ENCODE measurements around the gene EWSR1.

The EWSR1 gene

GRCh38 chr22:29306175-29306834 is 38.2 kb downstream of the EWSR1 start, which contains the start of gene GAS2L1:
GAS2L1 (plus strand) TSS chr22:29306650; CDS start chr22:29308106, 1,456 bp downstream.
- DNase-seq (ENCODE audit: low spot score), result peak; percentile 94

- DNase-seq (ENCODE audit: low spot score), result peak; percentile 94
These were observed 38.9 kb downstream of the EWSR1 start for GRCh38 chr22:29306835-29307595.

DNA sequence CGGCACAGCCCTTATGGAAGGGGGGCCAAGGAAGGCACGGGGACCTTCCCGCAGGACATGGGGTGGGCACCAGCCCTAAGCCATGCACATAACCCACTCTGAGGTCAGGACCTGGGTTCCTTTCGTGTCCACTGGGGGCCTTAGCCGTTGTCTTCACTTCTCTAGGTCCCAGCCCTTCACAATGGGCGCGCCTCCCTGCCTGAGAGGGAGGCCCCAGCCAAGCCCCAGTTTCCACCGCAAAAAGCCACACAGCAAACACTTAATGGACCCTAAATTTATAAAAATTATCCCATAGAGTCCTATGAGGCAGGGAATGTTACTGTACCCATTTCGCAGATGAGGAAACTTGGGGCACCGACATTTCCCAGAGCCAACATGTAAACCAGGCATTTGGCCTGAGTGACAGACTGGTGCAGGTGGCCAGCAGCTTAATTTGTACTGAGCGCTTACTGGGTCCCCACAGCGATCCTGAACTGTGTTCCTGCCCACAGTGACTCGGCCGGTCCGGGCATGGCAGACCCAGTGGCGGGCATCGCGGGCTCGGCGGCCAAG is 39.6 kb downstream of the EWSR1 start:
- no peak for DNase-seq (ENCODE audit: low spot score)

GRCh38 chr22:29308148-29308790 is 40.2 kb downstream of the EWSR1 start:
- DNase-seq (ENCODE audit: low spot score), result peak; percentile 37

DNA sequence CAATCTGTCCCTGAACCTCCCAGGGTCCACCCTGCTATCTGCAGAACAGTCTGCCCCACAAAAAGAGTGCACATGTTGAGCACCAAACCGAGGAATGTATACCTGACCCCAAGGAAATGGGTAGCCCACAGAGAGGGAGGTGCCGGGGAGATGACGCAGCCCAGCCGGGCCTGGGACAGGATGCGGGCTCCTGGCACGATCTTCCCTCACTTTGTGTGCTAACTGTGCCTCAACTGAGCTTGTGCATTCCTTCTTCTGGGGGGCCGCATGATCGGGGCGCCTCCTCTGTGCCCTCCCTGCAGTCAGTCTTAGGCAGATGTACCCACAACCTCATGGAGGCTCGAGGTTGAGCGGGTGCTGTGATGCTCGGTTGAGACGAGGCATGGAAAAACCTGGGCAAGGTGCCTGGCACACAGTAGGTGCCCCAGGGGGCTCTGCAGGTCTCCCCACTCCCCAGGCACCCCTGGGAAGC is 40.8 kb downstream of the EWSR1 start:
- no peak for DNase-seq (ENCODE audit: low spot score)

DNA sequence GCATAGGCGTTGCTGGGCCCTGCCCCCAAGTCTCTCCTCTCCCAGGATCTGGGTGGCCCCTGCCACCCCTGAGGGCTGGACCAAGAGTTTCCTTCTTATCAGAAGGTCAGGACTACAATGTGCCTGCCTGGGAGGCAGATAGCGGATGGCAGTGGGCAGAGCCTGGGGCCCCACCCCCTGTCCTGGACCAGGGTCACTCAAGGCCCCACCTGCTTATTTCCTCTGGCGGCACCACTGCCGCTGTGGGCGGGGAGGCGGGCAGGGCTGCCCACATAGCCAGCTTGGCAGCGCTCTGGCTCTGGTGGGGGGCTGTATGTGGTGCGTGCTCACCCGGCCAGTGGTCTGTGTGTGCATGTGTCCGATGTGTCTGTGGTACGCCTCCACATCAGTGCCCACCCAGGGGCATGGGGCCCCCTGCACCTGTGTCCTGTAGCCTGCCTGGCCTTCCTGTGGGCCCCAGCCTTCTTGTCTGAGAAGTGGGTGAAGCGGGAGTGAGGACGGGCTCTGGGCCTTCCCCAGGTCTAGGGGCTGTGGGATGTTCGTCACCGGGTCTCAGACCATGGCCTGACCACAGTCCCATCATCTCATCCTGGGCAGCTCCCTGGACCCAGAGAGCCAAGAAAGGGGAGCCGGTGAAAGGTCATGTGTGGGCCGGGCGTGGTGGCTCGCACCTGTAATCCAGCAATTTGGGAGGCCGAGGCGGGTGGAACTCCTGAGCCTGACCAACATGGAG is 41.4 kb downstream of the EWSR1 start:
- DNase-seq (ENCODE audit: low spot score), result peak; percentile 37

DNA sequence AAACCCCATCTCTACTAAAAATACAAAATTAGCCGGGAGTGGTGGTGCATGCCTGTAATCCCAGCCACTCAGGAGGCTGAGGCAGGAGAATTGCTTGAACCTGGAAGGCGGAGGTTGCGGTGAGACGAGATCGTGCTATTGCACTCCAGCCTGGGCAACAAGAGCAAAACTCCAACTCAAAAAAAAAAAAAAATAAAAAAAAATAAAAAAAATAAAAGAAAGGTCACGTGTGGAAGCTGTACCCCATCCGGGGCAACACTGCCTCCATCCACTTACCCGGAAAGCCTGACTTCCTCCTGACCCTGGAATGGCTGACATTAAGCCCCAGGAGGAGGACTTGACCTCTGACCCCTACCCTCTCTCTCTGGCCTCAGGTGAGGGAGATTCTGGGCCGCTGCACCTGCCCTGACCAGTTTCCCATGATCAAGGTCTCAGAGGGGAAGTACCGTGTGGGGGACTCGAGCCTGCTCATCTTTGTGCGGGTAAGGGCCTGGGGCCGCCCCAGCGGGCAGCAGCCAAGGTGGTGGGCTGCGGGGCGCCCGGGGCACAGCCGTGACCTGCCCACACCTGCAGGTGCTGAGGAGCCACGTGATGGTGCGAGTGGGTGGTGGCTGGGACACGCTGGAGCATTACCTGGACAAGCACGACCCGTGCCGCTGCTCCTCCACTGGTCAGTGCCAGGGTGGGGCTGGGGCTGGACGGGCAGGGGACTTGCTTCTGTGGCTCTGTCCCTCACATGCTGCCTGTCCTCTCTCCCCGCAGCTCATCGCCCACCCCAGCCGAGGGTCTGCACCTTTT is 42.2 kb downstream of the EWSR1 start:
- no peak for DNase-seq (ENCODE audit: low spot score)

GRCh38 chr22:29310863-29311339 is 42.8 kb downstream of the EWSR1 start:
- peak; percentile 74 for DNase-seq (ENCODE audit: low spot score)

DNA sequence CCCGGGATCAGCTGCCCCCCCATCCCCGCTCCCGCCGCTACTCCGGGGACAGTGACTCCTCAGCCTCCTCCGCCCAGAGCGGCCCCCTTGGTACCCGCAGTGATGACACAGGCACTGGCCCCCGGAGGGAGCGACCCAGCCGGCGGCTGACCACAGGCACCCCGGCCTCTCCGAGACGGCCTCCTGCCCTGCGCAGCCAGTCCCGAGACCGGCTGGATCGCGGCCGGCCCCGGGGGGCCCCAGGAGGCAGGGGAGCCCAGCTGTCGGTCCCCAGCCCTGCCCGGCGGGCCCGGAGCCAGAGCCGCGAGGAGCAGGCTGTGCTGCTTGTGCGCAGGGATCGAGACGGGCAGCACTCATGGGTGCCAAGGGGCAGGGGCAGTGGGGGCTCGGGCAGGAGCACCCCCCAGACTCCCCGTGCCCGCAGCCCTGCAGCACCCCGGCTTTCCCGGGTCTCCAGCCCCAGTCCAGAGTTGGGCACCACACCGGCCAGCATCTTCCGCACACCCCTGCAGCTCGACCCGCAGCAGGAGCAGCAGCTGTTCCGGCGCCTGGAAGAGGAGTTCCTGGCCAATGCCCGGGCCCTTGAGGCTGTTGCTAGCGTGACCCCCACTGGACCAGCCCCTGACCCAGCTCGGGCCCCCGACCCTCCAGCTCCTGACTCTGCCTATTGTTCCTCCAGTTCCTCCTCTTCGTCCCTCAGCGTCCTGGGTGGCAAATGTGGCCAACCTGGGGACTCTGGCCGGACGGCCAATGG is 43.6 kb downstream of the EWSR1 start:
- DNase-seq (ENCODE audit: low spot score), result peak; percentile 36

GRCh38 chr22:29312218-29313125 is 44.4 kb downstream of the EWSR1 start:
- DNase-seq (ENCODE audit: low spot score), result peak; percentile 39

GRCh38 chr22:29313126-29313575 is 45.1 kb downstream of the EWSR1 start:
- peak; percentile 49 for DNase-seq (ENCODE audit: low spot score)

DNA sequence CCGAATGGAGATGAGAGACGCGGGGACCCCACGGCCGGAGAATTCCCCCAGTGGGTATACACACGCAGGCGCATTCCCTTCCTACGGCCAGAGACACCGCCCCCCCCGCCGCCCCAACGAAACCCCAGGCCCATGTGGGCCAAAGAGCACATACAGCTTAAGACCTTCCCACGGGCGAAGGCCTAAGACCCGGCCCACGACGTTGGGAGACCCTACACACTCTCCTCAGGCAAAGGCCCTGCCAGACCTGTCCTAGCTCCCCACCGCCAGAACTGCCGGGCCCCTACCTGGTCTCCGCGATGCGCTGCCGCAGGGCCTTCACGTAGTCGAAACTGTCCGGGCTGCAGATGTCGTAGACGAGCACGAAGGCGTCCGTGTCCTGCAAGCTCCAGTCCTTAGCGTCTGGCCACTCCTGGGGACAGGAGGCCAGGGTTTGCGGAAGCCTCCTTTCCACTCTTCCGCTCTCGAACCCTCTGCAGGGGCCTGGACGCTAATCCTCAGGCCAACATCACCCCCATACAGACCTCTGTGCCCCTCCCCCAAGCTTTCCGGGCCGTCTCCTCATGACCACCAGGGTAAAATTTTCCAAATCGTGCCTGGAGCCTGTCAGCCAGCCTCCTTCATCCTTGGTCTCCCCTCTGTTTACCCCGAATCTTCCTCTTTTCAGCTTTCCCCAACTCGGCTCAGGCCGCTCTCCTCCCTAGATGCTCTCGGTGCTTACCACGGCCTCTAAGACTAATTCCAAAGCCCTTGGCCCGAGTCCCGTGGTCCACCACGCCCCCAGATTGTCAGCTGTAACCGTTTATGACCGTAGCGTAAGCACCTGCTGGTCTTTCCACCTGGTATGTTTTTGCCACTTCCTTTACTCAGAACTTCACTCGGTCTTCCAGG is 45.8 kb downstream of the EWSR1 start:
- DNase-seq (ENCODE audit: low spot score), result peak; percentile 46

GRCh38 chr22:29314537-29315285 is 46.6 kb downstream of the EWSR1 start:
- no peak for DNase-seq (ENCODE audit: low spot score)

- DNase-seq (ENCODE audit: low spot score), result peak; percentile 84
These were observed 47.4 kb downstream of the EWSR1 start, which contains the start of gene RASL10A for GRCh38 chr22:29315286-29316140. RASL10A (minus strand) TSS chr22:29315697; CDS start chr22:29315246, 451 bp downstream.

DNA sequence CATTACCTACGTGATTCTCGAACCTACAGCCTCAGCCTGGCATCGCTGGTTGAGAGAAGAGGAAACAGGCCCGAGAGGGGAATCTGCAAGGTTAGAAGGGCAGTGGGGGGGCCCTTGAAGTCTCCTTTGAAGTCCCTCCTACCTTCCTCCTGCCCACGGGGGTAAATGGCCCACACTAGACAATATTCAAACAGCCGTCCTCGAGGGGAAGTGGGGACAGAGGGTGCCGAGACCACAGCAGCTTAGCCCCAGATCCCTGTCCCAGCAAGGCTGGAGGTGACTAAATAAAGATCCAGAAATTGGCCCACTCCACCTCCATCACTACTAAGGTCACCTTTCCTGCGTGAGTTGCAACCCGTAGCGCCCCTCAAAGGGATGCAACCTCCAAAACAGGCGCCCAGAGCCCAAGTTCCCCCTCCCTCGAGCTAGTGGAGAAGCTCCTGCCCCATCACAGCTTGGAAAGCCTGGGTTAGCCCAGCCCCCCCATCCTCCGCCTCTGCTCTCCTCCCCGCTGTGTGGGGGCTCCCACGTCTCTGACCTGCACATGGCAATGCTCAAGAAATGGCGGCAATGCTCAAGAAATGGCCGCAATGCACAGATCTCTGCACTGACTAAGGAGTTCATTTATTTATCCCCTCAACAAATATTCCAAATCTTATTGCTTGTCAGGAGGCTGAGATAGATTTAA is 48.2 kb downstream of the EWSR1 start:
- peak; percentile 28 for DNase-seq (ENCODE audit: low spot score)

All from D341Med (cell line).